Activated T-cell treated with anti-CD3 and anti-CD28 coated beads for 48 hours (primary cell): Measurements from ENCODE around the gene ATP8B3.
"Not testable (repeated sequence)": the region's sequence is repeated elsewhere in the genome, so short reads cannot be mapped to it uniquely, and the experiment has no call there.

ENCODE experiments used
- DNase-seq: peaks from one replicate; pipeline ENCODE4 v3.0.0-alpha.2; 2020; ENCODE audit warnings: low read depth

ATP8B3 gene

DNA sequence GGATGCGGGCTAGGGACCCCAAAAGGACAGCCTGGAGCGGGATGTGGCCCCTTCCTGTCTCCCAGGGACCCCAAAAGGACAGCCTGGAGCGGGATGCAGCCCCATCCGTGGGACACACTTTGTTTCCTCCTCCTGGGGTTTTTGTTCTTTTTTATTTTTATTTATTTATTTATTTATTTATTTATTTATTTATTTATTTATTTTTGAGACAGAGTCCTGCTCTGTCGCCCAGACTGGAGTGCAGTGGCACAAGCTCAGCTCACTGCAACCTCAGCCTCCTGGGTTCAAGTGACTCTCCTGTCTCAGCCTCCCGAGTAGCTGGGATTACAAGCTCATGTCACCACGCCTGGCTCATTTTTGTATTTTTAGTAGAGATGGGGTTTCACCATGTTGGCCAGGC lies 14.8 kb downstream of the ATP8B3 start:
- not testable (repeated sequence) for DNase-seq

DNA sequence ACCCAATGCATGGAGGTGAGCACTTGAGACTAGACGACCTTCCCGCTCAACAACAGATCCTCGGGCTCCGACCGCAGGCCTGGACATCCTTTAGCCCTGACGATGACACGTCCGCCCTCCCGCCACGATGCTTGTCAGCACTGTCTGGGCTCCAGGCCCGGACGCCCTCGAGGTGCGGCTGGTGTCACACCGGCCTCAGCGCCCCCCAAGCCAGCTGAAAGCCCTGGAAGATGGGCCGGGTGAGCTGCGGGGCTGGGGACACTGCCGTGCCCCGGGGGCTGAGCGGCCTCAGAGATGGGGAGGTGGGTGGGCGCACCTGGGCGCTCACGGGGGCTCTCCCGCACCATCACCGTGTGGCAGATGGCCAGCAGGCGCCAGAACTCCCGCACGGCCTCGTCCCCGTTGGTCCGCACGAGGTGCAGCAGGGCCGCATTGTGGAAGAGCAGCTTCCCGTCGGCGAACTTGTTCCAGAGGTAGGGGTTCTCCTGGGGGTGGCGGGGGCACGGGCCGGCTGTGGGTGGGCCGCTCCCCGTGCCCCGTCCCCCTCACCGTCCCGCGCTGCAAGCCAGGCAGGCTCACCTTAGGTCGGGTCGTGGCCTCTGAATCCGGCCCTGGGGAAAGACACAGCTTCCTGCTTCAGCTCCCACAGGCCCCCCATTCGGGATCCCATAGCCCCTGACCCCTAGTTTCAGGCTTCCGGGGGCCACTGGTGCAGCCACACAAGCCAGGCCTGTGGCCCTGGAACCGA lies 15.5 kb downstream of the ATP8B3 start:
- DNase-seq, result no peak

DNA sequence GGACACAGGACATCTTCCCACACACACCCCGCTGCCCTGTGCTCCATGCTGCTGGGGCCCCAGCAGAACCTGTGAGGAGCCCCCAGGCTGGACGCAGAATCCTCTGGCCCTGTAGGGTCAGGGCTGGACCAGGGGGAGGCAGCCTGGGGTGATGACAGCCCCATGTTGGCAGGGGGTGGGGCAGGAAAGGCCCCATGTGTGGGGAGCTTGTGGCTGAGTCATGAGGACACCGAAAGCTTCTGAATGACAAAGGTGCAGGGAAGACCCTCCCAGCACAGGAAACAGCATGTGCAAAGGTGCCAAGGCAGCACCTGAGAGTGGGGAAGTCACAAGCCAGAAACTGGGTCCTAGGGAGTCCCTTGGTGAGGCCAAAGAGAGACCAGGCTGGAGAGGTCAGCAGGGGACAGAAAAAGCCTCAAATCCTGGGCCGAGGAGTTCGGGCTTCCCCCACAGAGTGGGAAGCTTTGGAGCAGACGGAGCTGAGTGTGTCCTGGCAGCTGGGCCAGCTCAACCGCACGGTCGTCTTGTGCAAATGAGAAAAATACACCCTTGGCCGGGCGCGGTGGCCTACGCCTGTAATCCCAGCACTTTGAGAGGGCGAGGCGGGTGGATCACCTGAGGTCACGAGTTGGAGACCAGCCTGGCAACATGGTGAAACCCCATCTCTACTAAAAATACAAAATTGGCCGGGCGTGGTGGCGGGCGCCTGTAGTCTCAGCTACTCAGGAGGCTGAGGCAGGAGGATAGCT lies 17.5 kb downstream of the ATP8B3 start:
- DNase-seq, result no peak

DNA sequence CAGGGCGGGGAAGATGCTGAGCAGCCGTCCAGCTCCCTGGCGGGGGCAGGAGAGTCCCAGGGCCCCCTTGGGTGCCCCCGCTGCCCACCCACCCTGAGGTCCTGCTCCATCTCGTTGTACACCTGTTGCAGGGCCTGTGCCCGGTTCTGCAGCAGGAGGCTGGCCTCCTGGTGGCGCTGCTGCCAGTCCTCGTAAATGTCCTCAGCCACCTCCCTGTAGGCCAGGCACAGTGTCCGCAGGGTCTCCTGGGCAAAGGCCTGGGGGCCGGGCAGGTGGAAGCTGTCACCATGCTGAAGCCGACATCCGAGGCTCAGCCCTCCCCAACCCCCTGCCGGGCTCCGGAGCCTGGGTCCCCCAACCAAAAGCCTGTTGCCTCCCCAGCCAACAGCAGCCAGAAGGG lies 20.2 kb downstream of the ATP8B3 start:
- DNase-seq, result no peak

DNA sequence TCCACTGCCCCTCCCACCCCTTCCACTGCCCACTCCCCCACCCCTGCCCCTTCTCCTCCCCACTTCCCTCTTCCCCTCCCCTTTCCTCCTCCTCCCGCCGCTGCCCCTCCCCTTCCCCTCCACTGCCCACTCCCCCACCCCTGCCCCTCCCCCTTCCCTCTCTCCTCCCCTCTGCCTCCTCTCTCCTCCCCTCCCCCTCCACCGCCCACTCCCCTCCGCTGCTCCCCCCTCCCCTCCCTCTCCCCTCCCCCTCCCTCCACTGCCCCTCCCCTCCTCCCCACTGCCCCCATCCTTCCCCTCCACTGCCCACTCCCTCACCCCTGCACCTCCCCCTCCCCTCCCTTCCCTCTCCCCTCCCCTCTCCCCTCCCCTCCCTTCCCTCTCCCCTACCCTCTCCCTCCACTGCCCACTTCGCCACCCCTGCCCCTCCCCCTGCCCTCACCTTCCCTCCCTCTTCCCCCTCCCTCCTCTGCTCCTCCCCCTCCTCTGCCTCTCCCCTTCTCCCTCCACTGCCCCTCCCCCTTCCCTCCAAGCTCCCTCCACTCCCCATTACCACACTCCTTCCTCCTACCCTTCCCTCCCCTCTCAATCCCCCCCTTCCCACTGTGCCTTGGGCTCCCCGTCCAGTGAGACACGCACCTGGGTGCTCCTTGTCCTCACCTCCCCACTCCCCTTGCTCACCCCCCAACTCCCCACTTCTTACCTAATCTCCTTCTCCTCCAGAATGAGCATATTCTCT lies 21.9 kb downstream of the ATP8B3 start:
- no peak for DNase-seq

DNA sequence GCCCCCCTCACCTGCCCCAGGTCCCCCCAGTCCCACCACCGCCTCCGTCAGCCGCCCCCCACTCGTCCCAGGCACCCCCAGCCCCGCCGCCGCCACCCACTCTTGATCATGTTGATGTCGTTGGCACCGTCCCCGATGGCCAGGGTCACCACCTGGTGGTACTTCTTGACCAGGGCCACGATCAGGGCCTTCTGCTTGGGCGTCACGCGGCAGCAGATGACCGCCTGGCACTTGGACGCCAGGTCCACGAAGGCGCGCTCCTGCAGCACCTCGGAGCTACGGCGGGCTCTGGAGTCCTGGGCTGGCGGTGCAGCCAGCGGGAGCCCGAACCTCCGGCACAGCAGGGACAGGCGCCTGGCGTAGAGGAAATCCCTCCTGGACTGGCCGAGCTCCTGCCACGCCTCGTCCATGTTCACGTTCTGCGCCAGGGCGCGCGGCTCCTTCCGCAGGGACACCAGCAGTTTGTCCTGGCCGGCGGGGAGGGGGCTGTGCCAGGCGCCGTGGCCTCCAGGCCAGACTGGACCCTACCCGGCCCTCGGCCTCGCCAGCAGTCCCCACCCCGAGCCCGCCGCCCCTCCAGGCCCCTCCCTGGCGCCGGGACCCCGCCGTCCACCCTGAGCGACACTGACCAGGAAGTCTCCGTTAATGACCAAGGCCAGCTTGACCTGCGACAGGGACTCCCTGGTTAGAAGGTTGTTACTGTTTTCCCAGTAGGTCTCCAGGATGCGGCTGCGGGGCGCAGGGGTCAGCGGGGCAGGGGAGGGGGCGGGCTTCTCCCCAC lies 22.6 kb downstream of the ATP8B3 start:
- DNase-seq, result no peak

DNA sequence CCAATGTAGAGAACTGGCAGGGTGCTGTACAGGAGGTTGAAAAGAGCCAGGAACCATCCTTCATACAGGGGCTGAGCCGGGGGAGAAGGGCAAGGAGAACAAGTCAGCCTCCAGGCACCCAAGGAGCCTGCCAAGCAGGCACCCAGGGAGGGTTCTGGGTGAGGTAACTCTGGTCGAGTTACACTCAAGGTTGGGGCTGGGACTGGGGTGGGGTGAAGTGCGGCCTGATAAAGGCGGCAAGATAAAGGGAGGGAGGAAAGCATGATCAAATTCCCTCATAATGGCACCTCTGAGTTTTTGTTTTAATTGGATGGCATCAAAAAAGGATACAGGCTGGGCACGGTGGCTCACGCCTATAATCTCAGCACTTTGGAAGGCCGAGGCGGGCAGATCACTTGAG lies 25.0 kb downstream of the ATP8B3 start:
- no peak for DNase-seq

DNA sequence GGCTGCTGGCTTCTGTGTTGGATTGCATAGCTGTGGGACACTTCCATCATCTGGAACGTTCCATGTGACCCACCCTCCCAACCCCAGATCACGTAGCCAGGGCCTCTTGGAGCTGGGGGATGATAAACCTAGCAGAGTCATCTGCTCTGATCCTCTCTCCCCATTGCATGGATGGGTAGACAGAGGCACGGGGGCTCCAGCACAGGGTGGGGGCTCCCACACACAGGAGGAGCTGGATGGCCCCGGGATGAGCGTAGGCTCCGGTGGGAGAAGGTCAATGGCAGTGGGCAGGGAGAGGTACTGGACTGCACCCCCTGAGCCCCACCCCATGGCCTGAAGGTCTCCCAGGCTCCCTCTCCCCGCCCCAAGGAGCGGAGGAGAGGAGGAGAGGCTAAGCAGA lies 25.4 kb downstream of the ATP8B3 start:
- no peak for DNase-seq

DNA sequence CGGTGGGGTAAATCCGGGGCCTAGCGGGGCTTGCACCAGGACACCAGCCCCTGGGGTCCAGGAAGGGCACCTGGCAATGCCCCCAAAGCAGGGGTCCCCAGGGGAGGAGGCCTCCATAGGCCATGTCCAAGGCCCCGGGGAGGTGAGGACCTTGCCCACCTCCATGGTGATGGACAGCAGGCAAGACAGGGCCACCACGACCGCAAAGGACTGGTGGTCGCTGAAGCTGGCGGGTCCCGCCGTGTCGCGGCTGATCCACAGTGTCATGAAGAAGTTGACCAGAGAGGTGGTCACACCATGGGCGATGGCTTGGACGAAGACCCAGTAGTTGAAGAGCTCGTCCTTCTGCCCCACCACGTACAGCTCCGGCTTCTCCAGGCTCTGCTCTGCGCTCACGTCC lies 26.8 kb downstream of the ATP8B3 start:
- DNase-seq, result no peak

DNA sequence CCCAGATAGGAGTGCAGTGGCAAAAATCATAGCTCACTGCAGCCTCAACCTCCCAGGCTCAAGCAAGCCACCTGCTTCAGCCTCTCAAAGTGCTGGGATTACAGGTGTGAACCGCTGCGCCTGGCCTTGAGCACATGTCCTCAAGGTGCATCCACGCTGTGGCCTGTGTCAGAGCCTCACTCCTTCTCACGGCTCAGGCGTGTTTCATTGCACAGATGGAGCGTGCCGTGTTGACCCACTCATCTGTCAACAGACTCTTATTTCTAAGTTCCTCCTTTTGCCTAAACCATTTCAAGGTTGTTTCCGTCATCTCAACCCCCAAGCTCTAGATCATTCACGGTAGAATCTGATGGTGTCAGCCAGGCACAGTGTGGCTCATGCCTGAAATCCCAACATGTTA lies 28.2 kb downstream of the ATP8B3 start:
- no peak for DNase-seq

DNA sequence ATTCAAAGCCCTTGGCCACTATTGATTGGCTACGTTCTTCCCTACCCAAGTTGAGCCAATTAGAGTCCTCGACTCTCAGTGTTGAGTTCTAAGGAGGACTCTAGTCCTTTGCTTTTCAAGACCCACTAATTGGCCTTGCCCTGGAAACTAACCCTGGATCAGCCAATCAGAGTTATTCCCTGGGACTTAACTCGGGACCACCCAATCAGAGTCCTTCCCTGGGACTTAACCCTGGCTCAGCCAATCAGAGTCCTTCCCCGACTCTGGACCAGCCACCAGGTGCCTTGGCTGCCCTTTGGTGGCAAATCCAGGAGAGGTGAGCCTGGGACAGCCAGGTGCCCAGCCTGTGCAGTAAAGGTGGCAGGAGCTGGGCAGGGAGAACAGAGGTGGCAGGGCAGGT lies 28.7 kb downstream of the ATP8B3 start:
- DNase-seq, result no peak

DNA sequence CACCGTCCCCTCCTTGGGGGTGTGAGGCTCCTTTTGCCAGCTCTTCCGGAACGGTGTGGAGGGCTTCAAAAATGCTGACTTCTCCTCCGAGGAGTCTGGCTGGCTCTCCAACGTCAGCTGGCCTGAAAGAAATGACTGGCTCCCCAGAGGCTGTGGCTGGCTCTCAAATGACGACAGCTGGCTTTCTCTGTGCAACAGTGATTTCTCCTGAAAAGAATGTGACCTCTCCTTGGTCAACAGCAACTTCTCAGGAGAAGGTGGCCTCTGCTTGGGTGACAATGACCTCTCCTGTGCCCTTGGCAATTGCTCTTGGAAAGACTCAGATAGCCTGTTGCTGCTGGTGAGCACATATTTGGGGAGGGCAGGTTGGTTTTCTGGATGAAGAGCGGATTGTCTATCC lies 29.6 kb downstream of the ATP8B3 start:
- no peak for DNase-seq

DNA sequence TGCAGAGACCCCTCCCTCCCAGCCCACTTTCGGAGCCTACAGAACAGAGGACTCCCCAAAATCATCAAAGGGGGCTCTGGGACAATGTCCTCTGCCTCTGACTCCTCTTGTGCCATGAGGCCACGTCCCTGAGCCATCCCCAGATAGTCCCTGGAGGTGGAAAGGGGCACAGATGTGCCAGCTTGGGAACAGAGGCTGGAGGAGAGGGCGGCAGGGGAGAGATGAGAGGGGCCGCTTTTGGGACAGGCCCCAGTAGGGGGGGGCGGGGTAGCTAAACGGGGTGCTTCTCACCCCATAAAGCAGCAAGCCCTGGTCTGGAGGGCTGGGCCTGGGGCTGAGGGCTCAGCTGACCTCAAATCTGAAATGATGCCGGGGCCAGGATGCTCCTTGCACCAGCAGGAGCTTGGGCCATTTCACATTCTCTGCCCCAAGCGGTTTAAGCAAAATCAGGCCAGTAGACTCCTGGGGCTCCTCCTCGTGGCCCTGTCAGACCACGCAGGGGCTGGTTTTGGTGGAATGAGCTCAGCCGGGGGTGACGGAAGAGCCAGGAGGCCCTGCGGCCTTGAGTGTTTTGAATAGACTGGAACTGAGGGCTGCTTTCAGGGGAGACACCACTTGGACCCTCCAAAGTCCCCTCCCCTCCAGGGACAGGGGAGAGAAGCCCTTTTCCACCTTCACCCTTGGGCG lies 31.7 kb downstream of the ATP8B3 start:
- no peak for DNase-seq

DNA sequence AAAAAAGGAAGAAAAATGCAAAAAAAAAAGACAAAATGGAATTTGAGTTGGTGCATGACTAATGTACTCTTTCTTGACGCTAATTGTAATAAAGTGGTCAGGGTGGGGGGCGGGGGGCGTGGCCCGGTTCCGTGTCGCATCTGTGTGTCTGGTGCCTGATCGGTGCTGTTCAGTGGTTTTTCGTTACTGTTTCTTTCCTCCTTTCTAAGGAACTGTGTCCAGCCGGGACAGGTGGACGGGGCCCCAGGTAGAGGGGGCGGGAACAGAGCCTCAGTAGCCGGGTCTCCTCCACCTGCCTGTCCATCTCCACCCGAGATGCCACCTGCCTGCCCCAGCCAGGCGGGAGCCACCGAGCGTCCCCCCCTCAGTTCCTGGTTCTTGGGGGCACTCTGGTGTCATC lies 32.5 kb downstream of the ATP8B3 start:
- DNase-seq, result no peak

DNA sequence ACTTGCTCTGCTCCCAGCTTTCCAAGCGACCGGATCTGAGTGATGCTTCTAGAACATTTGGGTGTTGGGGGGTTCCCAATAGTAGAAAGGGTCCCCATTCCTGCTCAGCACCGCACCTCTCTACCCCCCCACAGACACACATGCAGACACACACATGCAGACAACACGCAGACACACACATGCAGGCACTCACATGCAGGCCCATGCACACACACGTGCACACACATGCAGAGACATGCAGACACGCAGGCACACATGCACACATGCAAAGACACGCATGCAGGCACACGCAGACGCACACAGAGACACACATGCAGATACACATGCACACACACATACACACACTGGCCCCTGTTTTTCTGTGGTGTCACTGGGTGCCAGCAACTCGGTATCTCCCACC lies 34.9 kb downstream of the ATP8B3 start:
- DNase-seq, result no peak

DNA sequence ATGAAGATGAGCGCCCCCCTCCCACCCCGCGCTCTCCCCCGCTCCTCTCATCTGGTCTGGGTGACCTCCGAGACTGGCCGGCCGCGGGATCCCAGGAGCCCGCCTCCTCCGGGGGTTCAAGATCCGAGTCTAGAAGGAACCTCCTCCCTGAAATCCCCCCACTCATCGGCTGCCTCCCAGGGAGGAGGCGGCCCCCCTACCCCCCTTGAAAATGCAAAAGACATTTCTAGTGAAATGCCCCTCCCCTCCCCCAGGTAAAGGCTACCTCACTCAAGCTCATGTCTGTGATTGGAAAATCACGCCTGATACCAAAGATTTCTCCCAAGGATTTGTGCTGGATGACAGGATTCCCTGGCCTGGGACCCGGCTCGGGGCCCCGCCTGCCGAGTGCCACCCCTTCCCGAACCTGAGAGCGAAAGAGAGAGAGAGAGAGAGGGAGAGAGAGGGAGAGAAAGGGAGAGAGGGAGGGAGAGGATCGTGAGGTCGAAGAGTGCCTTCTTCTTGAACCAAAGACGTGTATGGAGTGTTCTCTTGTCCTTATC lies 35.4 kb downstream of the ATP8B3 start:
- no peak for DNase-seq

DNA sequence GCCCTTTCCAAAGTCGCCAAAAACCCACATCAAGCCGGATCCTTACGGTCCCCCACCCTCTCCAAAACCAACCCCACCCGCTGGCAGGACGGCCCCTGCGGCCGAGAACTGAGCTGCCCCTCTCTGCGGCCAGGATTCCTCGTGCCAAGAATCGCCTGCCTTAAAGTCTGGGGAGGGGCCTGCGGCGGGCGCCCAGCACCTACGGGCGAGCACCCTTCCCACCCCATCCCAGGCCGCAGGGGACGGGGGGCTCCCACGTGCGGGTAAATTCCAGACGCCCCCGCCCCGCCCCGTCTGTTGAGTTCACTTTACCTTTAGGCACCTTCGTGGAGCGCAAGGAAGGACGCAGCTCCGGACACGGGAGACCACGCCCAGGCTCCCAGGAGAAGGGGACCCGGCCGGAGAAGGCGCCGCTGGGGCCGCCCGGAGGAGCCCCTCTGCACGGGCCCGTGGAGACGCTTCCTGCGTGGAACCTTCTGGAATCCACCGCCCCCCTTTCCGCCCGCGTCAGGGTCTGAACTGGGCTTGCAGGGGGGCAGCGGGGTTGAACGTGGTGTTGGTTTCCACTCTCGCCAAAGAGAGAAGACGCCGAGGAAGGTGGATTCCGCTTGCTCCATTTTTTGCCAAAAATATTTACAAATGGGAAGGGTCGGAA lies 36.0 kb downstream of the ATP8B3 start:
- no peak for DNase-seq

DNA sequence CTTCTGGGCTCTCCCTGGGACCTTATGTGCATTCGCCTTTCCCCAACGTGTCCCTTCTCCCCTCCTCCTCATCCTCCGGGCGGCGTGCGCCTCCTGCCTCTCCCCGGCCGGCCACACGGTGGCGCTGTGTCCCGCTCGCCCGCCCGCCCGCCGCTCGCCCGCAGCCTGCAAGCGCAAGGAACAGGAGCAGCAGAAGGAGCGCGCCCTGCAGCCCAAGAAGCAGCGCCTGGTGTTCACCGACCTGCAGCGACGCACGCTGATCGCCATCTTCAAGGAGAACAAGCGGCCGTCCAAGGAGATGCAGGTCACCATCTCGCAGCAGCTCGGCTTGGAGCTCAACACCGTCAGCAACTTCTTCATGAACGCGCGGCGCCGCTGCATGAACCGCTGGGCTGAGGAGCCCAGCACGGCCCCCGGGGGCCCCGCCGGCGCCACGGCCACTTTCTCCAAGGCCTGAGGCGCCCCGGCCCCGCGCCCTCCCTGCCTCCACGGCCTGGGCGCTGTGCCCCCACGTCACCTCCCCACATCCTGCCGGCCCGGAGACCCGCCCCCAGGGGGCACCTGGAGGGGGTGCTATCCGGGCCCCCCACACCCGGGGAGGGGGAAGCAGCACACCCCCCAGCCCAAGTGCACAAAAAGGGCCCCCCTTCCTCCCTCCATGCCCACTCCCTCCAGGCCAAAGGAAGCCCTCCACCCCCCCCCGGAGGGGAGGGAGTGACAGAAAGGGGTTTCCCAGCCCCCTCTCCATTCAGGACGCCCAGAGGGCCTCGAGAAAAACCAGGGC lies 36.9 kb downstream of the ATP8B3 start:
- peak; percentile 35 for DNase-seq

DNA sequence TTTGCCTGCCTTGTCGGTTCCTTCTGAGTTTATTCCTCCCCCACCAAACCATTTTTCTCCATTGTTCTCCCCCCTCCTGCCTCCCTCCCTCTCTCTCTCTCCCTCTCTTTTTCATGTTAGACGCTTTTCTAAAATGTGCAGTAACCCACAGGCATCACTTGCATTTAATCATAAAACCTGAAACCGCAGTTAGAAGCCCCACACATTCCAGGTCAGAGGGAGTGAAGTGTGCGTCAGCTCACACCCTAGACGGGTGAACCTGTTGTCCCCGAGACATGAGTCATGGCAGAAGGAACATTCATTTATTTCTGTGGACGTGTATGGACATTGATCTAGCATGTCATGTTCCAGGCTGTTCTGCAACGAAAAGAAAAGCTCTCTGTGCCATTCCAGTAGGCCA lies 38.9 kb downstream of the ATP8B3 start:
- DNase-seq, result no peak
